PC-9 (cell line): Measurements from ENCODE around the gene APMAP. TPM values are rescaled to one million over a fixed set of nuclear protein-coding genes. Genes with fewer than 3 reads are reported as not detected.
A peak's percentile ranks its signal among the peaks of the same experiment; 100 is the strongest.

Experiments used
- Bru-seq: library from RNA; stranded (reverse); fragments of 400-500 nt; gene quantifications from one replicate; lab custom pipeline; 2021; lab: Mats Ljungman, UMichigan
- BruChase-seq, 2 experiments: library from RNA; stranded (reverse); fragments of 400-500 nt; gene quantifications; one replicate each; lab custom pipeline; 2021; lab: Mats Ljungman, UMichigan
- BruUV-seq: library from RNA; stranded (reverse); fragments of 400-500 nt; replicated peaks from 2 replicates; lab custom pipeline; 2021; lab: Mats Ljungman, UMichigan
- CTCF ChIA-PET: fragments of 300-600 bp; sonication (Branson Sonifier 250); formaldehyde crosslinking; loops from one replicate; lab custom pipeline; 2022; ENCODE audit warnings: antibody characterized with exemption; lab: Charles Lee
- POLR2A ChIA-PET: fragments of 300-600 bp; sonication (Branson Sonifier 250); formaldehyde crosslinking; loops from one replicate; lab custom pipeline; 2022; ENCODE audit warnings: antibody characterized with exemption; ENCODE audit not compliant: unreplicated experiment; lab: Charles Lee
- DNase-seq, 2 experiments: peaks; one replicate each; pipeline versions ENCODE4 v3.0.0 to v3.0.0-alpha.2; 2015 to 2022; ENCODE audit warnings: mixed read lengths in 1 of 2
- H2AFZ ChIP-seq: fragments of 200-600 bp; sonication (generic); 2 replicates; pipeline ENCODE4 v1.8.1; 2017; ENCODE audit warnings: antibody characterized with exemption
- H3F3A ChIP-seq: fragments of 200-600 bp; sonication (generic); 2 replicates; pipeline ENCODE4 v1.8.1; 2017; ENCODE audit warnings: antibody characterized with exemption, mild to moderate bottlenecking, low read depth; ENCODE audit not compliant: insufficient read depth
- H3K27ac ChIP-seq: fragments of 200-600 bp; sonication (generic); 2 replicates; pipeline ENCODE4 v1.6.1; 2016; ENCODE audit warnings: mixed run types
- H3K27me3 ChIP-seq: fragments of 200-600 bp; sonication (generic); 2 replicates; pipeline ENCODE4 v1.6.1; 2016; ENCODE audit warnings: low read depth, mixed run types; ENCODE audit not compliant: insufficient read depth
- H3K36me3 ChIP-seq: fragments of 200-600 bp; sonication (generic); 2 replicates; pipeline ENCODE4 v1.6.1; 2016; ENCODE audit warnings: low read depth, mixed run types
- H3K4me1 ChIP-seq: fragments of 200-600 bp; sonication (generic); replicated peaks from 2 replicates; pipeline ENCODE4 v1.6.1; 2016; ENCODE audit warnings: mixed run types; ENCODE audit not compliant: insufficient read depth
- H3K4me2 ChIP-seq: fragments of 200-600 bp; sonication (generic); 2 replicates; pipeline ENCODE4 v1.6.1; 2017; ENCODE audit warnings: mixed run types
- H3K4me3 ChIP-seq: fragments of 200-600 bp; sonication (generic); 2 replicates; pipeline ENCODE4 v1.6.1; 2016; ENCODE audit warnings: mixed run types
- H3K79me2 ChIP-seq: fragments of 200-600 bp; sonication (generic); 2 replicates; pipeline ENCODE4 v1.6.1; 2017; ENCODE audit warnings: low read depth, mixed run types
- H3K9me2 ChIP-seq: fragments of 200-600 bp; sonication (generic); 2 replicates; pipeline ENCODE4 v1.8.1; 2017; ENCODE audit warnings: mild to moderate bottlenecking; ENCODE audit not compliant: insufficient read depth
- H3K9me3 ChIP-seq: fragments of 200-600 bp; sonication (generic); 2 replicates; pipeline ENCODE4 v1.8.1; 2016; ENCODE audit warnings: low read depth; ENCODE audit not compliant: insufficient read depth
- H4K20me1 ChIP-seq: fragments of 200-600 bp; sonication (generic); 2 replicates; pipeline ENCODE4 v1.8.1; 2017; ENCODE audit not compliant: insufficient read depth
- EZH2 ChIP-seq: fragments of 200-600 bp; sonication (generic); IDR thresholded peaks from 2 replicates; pipeline ENCODE4 v1.8.0; 2017; ENCODE audit warnings: antibody characterized with exemption, low read depth
- intact Hi-C: fragments of 100-400 bp; cut with micrococcal nuclease; formaldehyde crosslinking; loops from one replicate; pipeline ENCODE4 v1.10.0; 2022; ENCODE audit not compliant: unreplicated experiment
- long read RNA-seq: library from polyadenylated mRNA; stranded (forward); transcript quantifications from one replicate; pipeline ENCODE4 v2.0.0, GENCODE V29; 2022
- total RNA-seq: library from RNA; stranded (reverse); gene quantifications from 2 replicates; pipeline ENCODE4 v1.2.3, GENCODE V29; 2021
- TF ChIP-seq, protein P1 (sequence below): fragments of 200-600 bp; sonication (generic); conservative IDR thresholded peaks from 2 replicates; pipeline ENCODE4 v1.6.1; 2017; ENCODE audit warnings: mixed run types, antibody characterized with exemption, mild to moderate bottlenecking, moderate library complexity

APMAP gene, protein sequence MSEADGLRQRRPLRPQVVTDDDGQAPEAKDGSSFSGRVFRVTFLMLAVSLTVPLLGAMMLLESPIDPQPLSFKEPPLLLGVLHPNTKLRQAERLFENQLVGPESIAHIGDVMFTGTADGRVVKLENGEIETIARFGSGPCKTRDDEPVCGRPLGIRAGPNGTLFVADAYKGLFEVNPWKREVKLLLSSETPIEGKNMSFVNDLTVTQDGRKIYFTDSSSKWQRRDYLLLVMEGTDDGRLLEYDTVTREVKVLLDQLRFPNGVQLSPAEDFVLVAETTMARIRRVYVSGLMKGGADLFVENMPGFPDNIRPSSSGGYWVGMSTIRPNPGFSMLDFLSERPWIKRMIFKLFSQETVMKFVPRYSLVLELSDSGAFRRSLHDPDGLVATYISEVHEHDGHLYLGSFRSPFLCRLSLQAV
- total RNA-seq (96.6 and 103 TPM in 2 replicates), Bru-seq, nascent RNA (percentile 66 among the genes with signal in this experiment), BruChase-seq, experiment 1, labeled RNA remaining after a 2-hour chase (percentile 69 among the genes with signal in this experiment), BruChase-seq, experiment 2, labeled RNA remaining after a 6-hour chase (percentile 79 among the genes with signal in this experiment)
- long read RNA-seq, transcript APMAP-201 (9 exons, 2,430 nt), result major isoform, 399 of 443 reads
- long read RNA-seq, partial matches to known transcripts, result 12 of 443 reads
- long read RNA-seq, other reads (novel, unspliced or antisense), result 30 of 443 reads

DNA sequence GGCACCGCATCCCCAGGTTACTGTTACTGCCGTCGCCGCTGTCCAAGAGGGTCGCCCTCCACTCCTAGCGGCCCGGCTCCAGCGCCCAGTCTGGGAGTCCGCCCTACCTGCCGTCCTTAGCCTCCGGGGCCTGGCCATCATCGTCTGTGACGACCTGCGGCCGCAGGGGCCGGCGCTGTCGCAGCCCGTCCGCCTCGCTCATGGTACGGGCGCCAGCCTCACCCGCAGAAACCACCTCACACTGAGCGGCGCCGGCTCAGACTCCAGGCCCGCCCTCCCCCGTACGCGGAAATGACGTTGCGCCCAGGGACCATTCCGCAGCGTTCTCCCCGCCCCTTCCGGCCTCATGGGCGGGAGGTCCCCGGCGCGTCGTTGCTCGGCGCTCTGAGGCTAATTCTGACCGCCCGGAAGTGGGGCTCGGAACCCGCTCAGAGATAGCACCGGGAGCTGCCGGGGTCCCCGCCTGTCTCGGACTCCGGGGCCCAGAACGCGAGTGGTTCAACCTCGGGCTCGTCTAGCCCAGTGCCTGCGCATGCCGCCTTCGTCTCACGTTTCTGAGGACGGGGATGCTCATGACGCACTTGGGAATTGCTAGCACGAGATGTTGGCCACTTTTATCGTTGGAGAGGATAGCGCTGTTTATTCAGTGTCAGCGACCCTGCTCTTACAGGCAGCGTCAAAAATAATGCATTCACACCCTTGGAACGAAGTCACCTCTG, at the start of gene APMAP:
APMAP (minus strand) TSS at position 265 of the 719 bp plus-strand sequence; CDS start at position 202, 63 bp downstream.
- ChIA-PET POLR2A (interaction anchor here (0.6 kb wide), 1 partner anchor 403 kb away, joined by 3 read pairs; no protein-coding TSS in a partner anchor), CTCF (interaction anchor here (3.8 kb wide), 1 partner anchor 406 kb away, joined by 12 read pairs; no protein-coding TSS in a partner anchor)
- Histone ChIP-seq H4K20me1 (no peaks in the 10 kb centered on the region), H3K36me3 (no peaks in the 10 kb centered on the region), H3F3A (peaks cover 6% of the 10 kb centered on the region; the same call in 1 of the 2 replicates), H3K27me3 (no peaks in the 10 kb centered on the region), H3K9me3 (no peaks in the 10 kb centered on the region), H3K79me2 (peaks cover 46% of the 10 kb centered on the region), H3K4me2 (peak within 1 kb of the TSS; percentile 92), H3K4me3 (peak within 1 kb of the TSS; percentile 71), H3K27ac (peak within 1 kb of the TSS; percentile 54), H3K4me1 (peaks cover 49% of the 10 kb centered on the region), H2AFZ (peak within 1 kb of the TSS; percentile 96), H3K9me2 (no peaks in the 10 kb centered on the region)
- BruUV-seq, result no TSS peak
- TF ChIP-seq, protein P1, sequence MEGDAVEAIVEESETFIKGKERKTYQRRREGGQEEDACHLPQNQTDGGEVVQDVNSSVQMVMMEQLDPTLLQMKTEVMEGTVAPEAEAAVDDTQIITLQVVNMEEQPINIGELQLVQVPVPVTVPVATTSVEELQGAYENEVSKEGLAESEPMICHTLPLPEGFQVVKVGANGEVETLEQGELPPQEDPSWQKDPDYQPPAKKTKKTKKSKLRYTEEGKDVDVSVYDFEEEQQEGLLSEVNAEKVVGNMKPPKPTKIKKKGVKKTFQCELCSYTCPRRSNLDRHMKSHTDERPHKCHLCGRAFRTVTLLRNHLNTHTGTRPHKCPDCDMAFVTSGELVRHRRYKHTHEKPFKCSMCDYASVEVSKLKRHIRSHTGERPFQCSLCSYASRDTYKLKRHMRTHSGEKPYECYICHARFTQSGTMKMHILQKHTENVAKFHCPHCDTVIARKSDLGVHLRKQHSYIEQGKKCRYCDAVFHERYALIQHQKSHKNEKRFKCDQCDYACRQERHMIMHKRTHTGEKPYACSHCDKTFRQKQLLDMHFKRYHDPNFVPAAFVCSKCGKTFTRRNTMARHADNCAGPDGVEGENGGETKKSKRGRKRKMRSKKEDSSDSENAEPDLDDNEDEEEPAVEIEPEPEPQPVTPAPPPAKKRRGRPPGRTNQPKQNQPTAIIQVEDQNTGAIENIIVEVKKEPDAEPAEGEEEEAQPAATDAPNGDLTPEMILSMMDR, result no peak
- no peak for TF ChIP-seq EZH2
- peak; percentile 75 to 93 for DNase-seq
- intact Hi-C loops, result loop anchor here (1.0 to 10.0 kb wide), 10 partner anchors 62 to 1210 kb away; partner anchors contain the start of genes ENTPD6, NANP and ZNF337

DNA sequence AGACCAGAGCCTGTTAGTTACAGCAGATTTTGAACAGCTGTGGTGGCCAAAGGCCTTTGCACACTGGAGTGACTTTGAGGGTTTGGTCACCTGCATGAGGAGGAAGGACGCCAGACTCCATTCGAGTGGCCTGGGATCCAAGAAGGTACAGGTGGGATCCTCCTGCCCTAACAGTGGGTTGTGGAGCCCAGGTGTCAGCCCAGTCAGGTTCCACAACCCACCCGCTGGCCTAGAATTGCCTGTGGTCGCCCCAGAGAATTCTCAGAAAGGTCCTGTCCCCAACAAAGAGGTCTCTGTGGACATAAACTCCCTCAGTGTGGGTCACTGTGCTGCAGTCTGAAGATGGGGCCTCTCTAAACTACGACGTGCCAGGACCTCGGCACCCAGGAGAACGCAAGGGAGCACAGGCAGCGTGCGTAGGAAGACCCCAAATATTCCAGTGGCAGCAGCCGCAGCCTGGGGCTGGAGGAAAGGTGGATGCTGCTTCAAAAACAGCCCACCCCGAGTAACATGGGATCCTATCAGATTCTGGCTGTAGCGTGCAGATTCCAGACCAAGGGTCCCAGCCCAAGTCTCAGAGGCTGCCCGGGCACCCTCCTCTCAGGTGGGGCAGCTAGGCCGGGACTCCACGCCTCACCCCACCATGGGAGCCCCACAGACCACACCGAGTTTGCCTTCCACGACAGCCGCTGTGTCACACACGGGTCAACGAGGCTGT, 49.4 kb upstream of the APMAP start:
- TF ChIP-seq, protein P1, result no peak
- no peak for TF ChIP-seq EZH2
- Histone ChIP-seq H3K27ac (no peak overlapping the region), H3K4me3 (no peak overlapping the region), H3K9me2 (no peaks in the 10 kb centered on the region), H3F3A (peaks cover 7% of the 10 kb centered on the region; the same call in 1 of the 2 replicates), H3K27me3 (no peaks in the 10 kb centered on the region), H3K4me2 (no peak overlapping the region), H4K20me1 (no peaks in the 10 kb centered on the region), H3K79me2 (no peaks in the 10 kb centered on the region), H2AFZ (no peak overlapping the region), H3K36me3 (no peaks in the 10 kb centered on the region), H3K9me3 (no peaks in the 10 kb centered on the region), H3K4me1 (peaks cover 11% of the 10 kb centered on the region; the same call in 1 of the 2 replicates)
- ChIA-PET POLR2A (no interaction called here), CTCF (no interaction called here)
- intact Hi-C loops, result loop anchor here (2.0 kb wide), 2 partner anchors 15 to 41 kb away; no protein-coding TSS in a partner anchor
- no peak for DNase-seq
- BruUV-seq, result no TSS peak
